CD4-positive, alpha-beta T cell (primary cell): ENCODE measurements around the gene PRLH. TPM values are rescaled to one million over a fixed set of nuclear protein-coding genes. Genes with fewer than 3 reads are reported as not detected.

Source experiments
- ATAC-seq: fragments of 200-7000 bp; cut with Tn5 transposase; one replicate; pipeline ENCODE4 v1.10.0; 2022; ENCODE audit warnings: mild to moderate bottlenecking; ENCODE audit not compliant: poor library complexity
- CTCF ChIA-PET: fragments of 350-600 bp; sonication (Branson Sonifier 250); formaldehyde crosslinking; loops from one replicate; lab custom pipeline; 2021; ENCODE audit warnings: antibody characterized with exemption, inconsistent platforms; lab: Charles Lee
- POLR2A ChIA-PET: fragments of 350-600 bp; sonication (Branson Sonifier 250); formaldehyde crosslinking; loops from one replicate; lab custom pipeline; 2021; ENCODE audit warnings: antibody characterized with exemption, inconsistent platforms; lab: Charles Lee
- DNase-seq, 14 experiments: peaks; one replicate each; pipeline ENCODE4 v3.0.0-alpha.2; 2013 to 2020; ENCODE audit warnings: mixed read lengths in 2 of 14
- H3K27ac ChIP-seq, 2 donors: one replicate each; pipeline versions ENCODE4 v1.5.1 to v1.7.0; 2013; ENCODE audit warnings: low read length in 2 of 2, low read depth in 1 of 2, mild to moderate bottlenecking in 1 of 2
- H3K27me3 ChIP-seq, 2 experiments: 1 replicate in 1 of 2; 2 replicates in 1 of 2; pipeline versions ENCODE4 v1.6.1 to v1.7.0; 2013; ENCODE audit warnings: low read length in 2 of 2, control low read depth in 1 of 2, mild to moderate bottlenecking in 1 of 2, moderate library complexity in 1 of 2; ENCODE audit not compliant: insufficient read depth in 2 of 2, control insufficient read depth in 1 of 2
- H3K36me3 ChIP-seq: one replicate; pipeline ENCODE4 v1.6.1; 2013; ENCODE audit warnings: low read length, control low read depth; ENCODE audit not compliant: insufficient read depth
- H3K4me1 ChIP-seq: one replicate; pipeline ENCODE4 v1.6.1; 2013; ENCODE audit warnings: low read length, control low read depth; ENCODE audit not compliant: insufficient read depth
- H3K4me3 ChIP-seq: one replicate; pipeline ENCODE4 v1.5.1; 2013; ENCODE audit warnings: mild to moderate bottlenecking, low read length, moderate library complexity
- H3K9me3 ChIP-seq, 2 experiments: 1 replicate in 1 of 2; 2 replicates in 1 of 2; pipeline versions ENCODE4 v1.6.1 to v1.7.0; 2013; ENCODE audit warnings: low read length in 2 of 2, mild to moderate bottlenecking in 2 of 2, control low read depth in 1 of 2, moderate library complexity in 1 of 2; ENCODE audit not compliant: control insufficient read depth in 1 of 2, insufficient read depth in 1 of 2
- H3K27ac Mint-ChIP-seq: one replicate; pipeline ENCODE4 v1.8.0; 2020; ENCODE audit warnings: mixed read lengths
- H3K27me3 Mint-ChIP-seq: one replicate; pipeline ENCODE4 v1.8.0; 2021; ENCODE audit warnings: mixed read lengths
- H3K36me3 Mint-ChIP-seq: one replicate; pipeline ENCODE4 v1.8.0; 2021; ENCODE audit warnings: low read depth, mixed read lengths
- H3K4me1 Mint-ChIP-seq: one replicate; pipeline ENCODE4 v1.8.0; 2021; ENCODE audit warnings: low read depth, mixed read lengths
- H3K4me3 Mint-ChIP-seq: one replicate; pipeline ENCODE4 v1.8.0; 2020; ENCODE audit warnings: mild to moderate bottlenecking, mixed read lengths
- H3K9me3 Mint-ChIP-seq: one replicate; pipeline ENCODE4 v1.8.0; 2020; ENCODE audit warnings: mixed read lengths
- intact Hi-C, 2 experiments: fragments of 100-400 bp; cut with DNase I in 1 of 2; cut with micrococcal nuclease in 1 of 2; formaldehyde crosslinking; loops; one replicate each; pipeline versions ENCODE4 v1.15.1 to v1.9.0; 2023 to 2025; cut with DNase I, micrococcal nuclease
- total RNA-seq, 174 experiments: library from RNA in 2 of 174; stranded (reverse) in 2 of 174; gene quantifications; one replicate each; pipeline ENCODE4 v1.2.3 and lab custom pipeline; 2021 to 2026
- TF ChIP-seq, protein P1 (sequence below): fragments of 200-600 bp; IDR thresholded peaks from one replicate; pipeline ENCODE4 v1.8.0; 2022; ENCODE audit warnings: antibody characterized with exemption, mild to moderate bottlenecking

Gene PRLH
- total RNA-seq, 2 experiments from 2014 or later, result not detected

DNA sequence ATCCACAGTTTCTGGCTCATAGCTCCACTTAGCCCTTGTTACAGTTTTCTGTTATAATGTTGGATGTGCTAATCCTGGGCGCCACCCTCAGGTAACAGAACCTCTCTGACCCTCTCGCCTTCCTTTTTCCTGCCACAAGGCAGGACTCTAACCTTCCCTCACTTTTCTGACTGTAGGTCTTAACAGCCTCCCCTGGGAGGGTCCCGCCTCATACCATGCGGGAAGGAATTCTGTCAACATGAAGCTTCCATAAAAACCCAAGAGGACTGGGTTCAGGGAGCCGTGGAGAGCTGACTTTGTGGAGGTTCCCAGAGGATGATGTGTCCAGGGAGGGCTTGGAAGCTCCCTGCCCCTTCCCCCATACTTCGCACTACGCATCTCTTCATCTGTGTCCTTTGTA lies 36.0 kb downstream of the PRLH start:
- Mint-ChIP-seq H3K27ac (peak overlapping the region; percentile 89), H3K4me3 (no peak overlapping the region), H3K4me1 (peaks cover 35% of the 10 kb centered on the region), H3K27me3 (no peaks in the 10 kb centered on the region), H3K36me3 (no peaks in the 10 kb centered on the region), H3K9me3 (no peaks in the 10 kb centered on the region)
- POLR2A ChIA-PET, result interaction anchor here (0.6 to 2.6 kb wide), 5 partner anchors 14 to 88 kb away, joined by 4 to 10 read pairs (median 5); no protein-coding TSS in a partner anchor
- H3K4me1 ChIP-seq, result peaks cover 24% of the 10 kb centered on the region
- no peak overlapping the region for H3K4me3 ChIP-seq
- no peak overlapping the region for H3K27ac ChIP-seq
- intact Hi-C loops, result loop anchor here in 1 of 2 experiments (5.0 kb wide), 1 partner anchor 70 kb away; no protein-coding TSS in a partner anchor
- CTCF ChIA-PET, result interaction anchor here (1.0 to 1.4 kb wide), 3 partner anchors 19 to 70 kb away, joined by 3 to 4 read pairs (median 3); no protein-coding TSS in a partner anchor
- H3K36me3 ChIP-seq, result no peaks in the 10 kb centered on the region
- ATAC-seq (no peak), DNase-seq (no peak)
- H3K9me3 ChIP-seq, result no peaks in the 10 kb centered on the region
- no peaks in the 10 kb centered on the region for H3K27me3 ChIP-seq
- TF ChIP-seq, protein P1, sequence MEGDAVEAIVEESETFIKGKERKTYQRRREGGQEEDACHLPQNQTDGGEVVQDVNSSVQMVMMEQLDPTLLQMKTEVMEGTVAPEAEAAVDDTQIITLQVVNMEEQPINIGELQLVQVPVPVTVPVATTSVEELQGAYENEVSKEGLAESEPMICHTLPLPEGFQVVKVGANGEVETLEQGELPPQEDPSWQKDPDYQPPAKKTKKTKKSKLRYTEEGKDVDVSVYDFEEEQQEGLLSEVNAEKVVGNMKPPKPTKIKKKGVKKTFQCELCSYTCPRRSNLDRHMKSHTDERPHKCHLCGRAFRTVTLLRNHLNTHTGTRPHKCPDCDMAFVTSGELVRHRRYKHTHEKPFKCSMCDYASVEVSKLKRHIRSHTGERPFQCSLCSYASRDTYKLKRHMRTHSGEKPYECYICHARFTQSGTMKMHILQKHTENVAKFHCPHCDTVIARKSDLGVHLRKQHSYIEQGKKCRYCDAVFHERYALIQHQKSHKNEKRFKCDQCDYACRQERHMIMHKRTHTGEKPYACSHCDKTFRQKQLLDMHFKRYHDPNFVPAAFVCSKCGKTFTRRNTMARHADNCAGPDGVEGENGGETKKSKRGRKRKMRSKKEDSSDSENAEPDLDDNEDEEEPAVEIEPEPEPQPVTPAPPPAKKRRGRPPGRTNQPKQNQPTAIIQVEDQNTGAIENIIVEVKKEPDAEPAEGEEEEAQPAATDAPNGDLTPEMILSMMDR, result no peak

DNA sequence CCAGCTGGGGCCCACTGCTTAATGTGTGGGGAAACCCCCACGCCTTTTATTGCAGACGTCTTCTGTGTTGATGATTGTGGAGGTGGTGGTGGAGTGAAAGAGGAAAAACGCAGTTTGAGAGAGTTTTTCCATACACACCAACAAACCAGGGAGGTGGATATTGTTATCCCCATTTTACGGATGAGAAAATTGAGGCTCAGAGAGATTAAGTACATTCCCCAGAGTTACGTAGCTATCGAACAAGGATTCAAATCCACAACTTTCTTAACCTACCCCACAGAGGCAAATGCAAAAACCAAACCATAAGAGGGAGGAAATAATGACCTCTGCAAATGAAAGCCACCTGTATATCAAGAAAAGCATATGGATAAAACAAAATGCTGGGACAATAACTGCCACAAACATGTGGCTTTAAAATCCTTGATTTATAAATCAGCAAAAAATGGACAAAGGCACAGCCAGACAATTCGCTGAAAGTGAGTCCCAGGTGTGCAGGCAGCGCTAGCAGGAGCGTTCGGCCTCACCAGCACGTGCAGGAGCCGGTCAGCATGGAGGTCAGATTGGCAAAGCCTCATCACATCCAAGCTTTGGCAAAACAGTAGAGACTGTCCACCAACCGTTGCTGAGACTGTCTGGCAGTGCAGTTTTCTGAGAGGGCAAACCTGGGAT lies 36.8 kb downstream of the PRLH start:
- peak overlapping the region in 1 of 2 donors; percentile 87 for H3K27ac ChIP-seq
- H3K4me3 ChIP-seq, result peak overlapping the region; percentile 22
- Mint-ChIP-seq H3K36me3 (no peaks in the 10 kb centered on the region), H3K4me1 (peaks cover 35% of the 10 kb centered on the region), H3K27ac (peak overlapping the region; percentile 89), H3K4me3 (peak overlapping the region; percentile 81), H3K27me3 (no peaks in the 10 kb centered on the region), H3K9me3 (no peaks in the 10 kb centered on the region)
- TF ChIP-seq, protein P1, result no peak
- peaks cover 24% of the 10 kb centered on the region for H3K4me1 ChIP-seq
- ChIA-PET CTCF (interaction anchor here (1.0 to 1.4 kb wide), 4 partner anchors 20 to 70 kb away, joined by 3 to 4 read pairs (median 4); no protein-coding TSS in a partner anchor), POLR2A (interaction anchor here (1.0 to 2.6 kb wide), 5 partner anchors 12 to 88 kb away, joined by 3 to 10 read pairs (median 5); partner anchors contain the start of gene RAB17)
- DNase-seq (no peak), ATAC-seq (no peak)
- no peaks in the 10 kb centered on the region for H3K36me3 ChIP-seq
- H3K9me3 ChIP-seq, result no peaks in the 10 kb centered on the region
- intact Hi-C loops, result loop anchor here in 1 of 2 experiments (5.0 kb wide), 1 partner anchor 69 kb away; no protein-coding TSS in a partner anchor
- H3K27me3 ChIP-seq, result no peaks in the 10 kb centered on the region

DNA sequence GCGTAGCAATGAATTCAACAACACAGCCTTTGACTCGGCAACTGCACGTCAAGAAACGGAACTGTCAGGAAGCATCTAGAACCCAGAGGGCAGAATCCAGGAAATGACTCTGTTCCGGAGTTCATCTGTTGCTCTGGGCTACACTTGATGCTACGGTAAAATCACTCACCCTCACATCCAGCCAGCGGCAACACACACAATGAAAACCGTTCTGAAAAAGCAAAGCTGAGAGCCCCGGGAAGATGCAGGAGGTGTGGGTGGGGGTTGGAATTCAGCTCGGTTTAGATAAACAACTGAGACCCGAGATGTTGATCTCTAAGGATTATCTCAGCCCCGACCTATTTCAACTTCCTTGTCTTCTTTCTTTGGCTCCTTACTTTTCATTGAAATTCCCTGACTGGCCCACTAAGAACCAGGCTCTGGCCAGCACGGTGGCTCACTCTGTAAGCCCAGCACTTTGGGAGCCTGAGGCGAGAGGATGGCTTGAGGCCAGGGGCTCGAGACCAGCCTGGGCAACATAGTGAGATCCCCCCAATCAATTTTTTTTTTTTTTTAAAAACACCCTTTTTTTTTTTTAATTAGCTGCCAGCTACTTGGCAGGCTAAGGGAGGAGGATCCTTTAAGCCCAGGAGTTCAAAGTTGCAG lies 37.5 kb downstream of the PRLH start:
- TF ChIP-seq, protein P1, result no peak
- peak; percentile 97 for ATAC-seq
- POLR2A ChIA-PET, result interaction anchor here (0.9 to 2.6 kb wide), 5 partner anchors 13 to 142 kb away, joined by 3 to 10 read pairs (median 5); partner anchors contain the start of gene RAB17
- Mint-ChIP-seq H3K36me3 (no peaks in the 10 kb centered on the region), H3K9me3 (no peaks in the 10 kb centered on the region), H3K27me3 (no peaks in the 10 kb centered on the region), H3K27ac (peak overlapping the region; percentile 89), H3K4me3 (peak overlapping the region; percentile 81), H3K4me1 (peaks cover 28% of the 10 kb centered on the region)
- Histone ChIP-seq H3K4me3 (peak overlapping the region; percentile 22), H3K4me1 (peaks cover 24% of the 10 kb centered on the region), H3K27me3 (no peaks in the 10 kb centered on the region), H3K36me3 (no peaks in the 10 kb centered on the region), H3K9me3 (no peaks in the 10 kb centered on the region), H3K27ac (peak overlapping the region; percentile 24 to 87)
- CTCF ChIA-PET, result interaction anchor here (0.7 to 1.2 kb wide), 3 partner anchors 32 to 124 kb away, joined by 3 to 6 read pairs (median 4); no protein-coding TSS in a partner anchor
- peak; percentile 35 to 87 (median 56) for DNase-seq
- intact Hi-C loops, result loop anchor here in 1 of 2 experiments (5.0 kb wide), 1 partner anchor 68 kb away; no protein-coding TSS in a partner anchor
